Suppressor macrophage treated with lipopolysaccharide for 4 hours (primary cell): ENCODE results near the gene ANKRD28.
"Not testable (repeated sequence)": the region's sequence is repeated elsewhere in the genome, so short reads cannot be mapped to it uniquely, and the experiment has no call there.

Experiments
- DNase-seq: peaks from one replicate; pipeline ENCODE4 v3.0.0-alpha.2; 2020

ANKRD28 gene

DNA sequence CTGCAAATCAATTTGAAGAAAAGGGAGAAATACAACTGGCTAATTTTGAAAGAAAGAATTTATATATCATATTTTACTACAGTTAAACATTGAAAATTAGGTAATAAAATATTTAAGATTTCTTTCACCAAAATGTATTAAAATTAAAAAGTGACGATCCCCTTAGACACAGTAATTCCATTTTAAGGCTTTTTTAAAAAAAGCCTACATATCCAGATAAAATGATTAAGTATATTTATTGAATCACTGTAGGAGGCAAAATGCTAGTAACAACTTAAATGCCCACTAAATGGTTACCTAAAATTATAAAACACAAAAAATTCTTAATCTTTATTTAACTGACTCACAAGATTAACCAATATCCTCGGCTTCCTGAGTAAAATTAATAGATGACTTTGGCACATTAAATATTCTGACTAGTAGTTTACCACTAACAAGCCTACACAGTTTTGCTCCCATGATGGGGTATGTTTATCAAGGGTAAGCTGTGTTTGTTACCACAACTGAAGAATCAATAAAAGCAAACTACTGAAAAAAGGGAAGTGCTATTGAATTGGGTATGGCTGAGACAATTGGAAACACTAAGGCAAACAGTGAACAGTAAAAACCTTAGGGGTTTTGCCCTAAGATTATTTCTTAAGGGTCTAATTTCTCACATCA is 28.4 kb downstream of the ANKRD28 start:
- no peak for DNase-seq

DNA sequence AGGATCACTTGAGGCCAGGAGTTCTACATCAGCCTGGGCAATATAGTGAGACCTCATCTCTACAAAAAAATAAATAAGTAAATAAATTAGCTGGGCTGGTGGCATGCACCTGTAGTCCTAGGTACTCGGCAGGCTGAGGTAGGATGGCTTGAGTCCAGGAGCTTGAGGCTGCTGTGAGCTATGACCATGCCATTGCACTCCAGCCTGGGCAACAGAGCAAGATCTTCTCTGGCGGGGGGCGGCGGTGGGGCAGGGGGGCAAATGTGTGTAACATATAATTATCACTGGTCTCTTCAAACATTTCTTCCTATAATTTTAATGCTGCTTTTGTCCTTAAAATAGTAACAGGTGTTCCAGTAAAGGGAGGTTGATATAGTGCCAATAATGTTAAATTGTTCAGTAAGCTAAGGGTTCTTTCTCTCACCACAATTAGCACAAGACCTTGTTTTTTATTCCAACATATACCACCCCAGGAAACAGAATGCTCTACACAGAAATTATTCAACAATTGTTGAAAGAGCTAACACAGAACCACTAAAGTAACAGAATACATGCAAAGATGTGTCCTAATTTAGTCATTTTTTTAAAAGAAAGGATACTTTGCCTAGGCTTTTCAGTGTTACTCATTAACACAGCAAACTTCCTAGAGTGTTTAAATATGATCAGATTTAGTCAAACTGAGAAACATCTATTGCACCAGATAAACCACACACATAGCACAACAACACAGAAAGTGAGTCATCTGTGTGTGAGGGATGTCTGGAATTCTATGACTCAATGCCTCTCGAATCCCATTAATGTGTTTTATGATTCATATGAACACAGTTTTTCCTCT is 29.1 kb downstream of the ANKRD28 start:
- peak; percentile 90 for DNase-seq

DNA sequence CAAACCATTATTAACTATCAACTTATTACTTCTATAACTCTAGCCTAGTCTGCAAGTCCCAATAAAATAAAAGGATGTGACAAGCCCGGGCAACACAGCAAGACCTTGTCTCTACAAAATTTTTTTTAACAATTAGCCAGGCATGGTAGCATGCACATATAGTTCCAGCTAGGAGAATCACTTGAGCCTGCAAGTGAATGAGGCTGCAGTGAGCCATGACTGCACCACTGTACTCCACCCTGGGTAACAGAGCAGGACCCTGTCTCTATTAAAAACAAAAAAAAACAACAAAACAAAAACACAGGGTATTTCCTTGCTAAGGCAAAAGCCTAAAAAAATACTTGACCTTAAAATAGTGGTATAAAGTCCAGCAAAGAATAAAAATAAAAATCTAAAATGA is 31.4 kb downstream of the ANKRD28 start:
- DNase-seq, result no peak

DNA sequence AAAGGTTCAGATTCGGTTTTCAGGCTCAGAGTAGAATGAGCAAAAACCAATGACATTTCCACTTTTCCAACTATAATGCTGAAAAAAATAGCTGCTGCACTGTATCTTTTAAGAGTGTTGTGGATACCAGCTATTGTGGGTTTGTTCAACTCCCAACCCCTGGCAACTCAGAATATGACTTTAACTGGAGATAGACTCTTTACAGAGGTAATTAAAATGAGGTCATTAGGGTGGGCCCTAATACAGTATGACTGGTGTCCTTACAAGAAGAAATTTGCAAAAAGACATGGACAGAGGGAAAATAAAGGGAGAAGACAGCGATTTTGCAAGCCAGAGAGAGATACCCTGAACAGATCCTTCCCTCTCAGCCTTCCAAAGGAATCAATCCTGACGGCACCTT is 39.5 kb downstream of the ANKRD28 start:
- no peak for DNase-seq

DNA sequence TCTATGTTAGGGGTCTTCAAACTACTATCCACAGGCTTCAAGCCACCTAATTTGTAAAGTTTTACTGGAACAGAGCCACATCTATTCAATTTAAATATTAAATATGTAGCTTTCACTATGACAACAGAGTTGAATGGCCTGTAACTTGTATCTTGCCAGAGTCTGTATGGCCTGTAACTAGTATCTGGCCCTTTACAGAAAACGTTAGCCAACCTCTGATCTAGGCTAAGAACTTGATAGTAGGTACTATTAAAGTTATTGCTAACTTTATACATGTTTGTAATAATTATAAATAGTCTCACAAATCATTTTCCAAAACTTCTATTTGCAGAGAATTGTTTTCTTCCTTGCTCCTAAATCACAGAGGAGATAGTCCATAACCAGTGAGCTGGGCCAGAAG is 40.0 kb downstream of the ANKRD28 start:
- no peak for DNase-seq

DNA sequence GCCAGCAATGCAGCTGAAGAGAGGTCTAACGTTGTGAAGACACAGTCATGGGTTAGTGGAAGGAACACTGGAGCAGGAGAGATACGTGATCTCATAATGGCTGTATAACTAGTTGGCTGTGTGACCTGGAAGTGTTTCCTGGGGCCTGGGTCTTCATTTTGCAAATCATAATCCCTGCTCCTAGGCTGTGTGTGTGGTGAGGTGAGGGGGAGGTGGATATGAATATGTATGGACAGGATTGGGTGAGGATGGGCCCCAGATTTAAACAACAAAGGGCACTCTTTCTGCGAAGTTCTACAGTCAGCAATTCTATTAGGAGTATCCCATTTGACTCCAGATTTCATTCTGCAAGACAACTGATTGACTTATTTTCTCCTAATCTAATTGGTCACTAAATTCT is 41.3 kb downstream of the ANKRD28 start:
- DNase-seq, result no peak

DNA sequence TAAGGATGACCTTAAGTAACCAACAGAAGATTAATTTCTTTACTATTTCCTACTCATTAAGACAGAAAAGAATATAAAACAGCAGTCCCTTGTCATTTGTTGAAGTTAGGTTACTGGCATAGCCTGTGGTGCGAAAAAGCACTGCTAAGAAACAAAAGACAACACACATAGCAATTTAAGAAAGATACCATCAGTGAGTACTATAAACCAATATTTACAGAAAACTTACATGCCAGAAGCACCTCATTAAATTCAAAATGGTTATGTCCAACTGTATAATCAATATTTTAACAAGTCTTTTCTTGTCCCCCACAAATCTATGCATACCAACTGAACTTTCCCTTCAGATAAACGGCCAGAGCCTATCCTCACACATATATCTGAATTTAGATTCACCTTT is 42.0 kb downstream of the ANKRD28 start:
- no peak for DNase-seq

DNA sequence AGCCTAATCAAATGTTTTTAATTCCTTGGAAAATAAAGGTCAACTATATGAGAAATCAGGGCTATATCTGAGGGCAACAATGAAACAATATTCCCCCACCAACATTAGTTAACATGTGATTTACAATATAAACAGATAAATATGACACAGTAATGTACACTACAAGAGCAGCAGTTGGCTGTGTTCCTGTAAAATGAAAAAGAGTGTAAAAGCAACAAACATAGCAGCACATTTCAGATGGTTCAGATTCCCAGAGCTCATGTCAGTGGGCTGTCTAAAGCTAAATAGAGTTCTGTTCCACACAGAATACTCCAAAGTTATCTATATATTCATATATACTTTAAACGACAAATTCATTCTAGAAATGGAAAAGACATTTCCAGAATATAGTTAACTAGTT is 42.6 kb downstream of the ANKRD28 start:
- no peak for DNase-seq

DNA sequence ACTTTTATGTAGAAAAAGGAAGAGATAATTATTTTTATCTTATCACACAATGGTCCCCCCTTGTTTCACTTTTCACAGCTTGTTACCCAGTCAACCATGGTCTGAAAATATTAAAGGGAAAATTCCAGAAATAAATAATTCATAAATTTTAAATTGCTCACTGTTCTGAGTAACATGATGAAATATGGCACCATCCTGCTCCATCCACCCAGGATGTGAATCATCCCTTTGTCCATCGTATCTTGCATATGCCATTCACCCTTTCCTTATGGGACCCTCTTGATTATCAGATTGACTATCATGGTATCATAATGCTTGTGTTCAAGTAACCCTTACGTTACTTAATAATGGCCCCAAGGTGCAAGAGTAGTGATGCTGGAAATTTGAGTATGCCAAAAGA is 43.7 kb downstream of the ANKRD28 start:
- DNase-seq, result no peak

DNA sequence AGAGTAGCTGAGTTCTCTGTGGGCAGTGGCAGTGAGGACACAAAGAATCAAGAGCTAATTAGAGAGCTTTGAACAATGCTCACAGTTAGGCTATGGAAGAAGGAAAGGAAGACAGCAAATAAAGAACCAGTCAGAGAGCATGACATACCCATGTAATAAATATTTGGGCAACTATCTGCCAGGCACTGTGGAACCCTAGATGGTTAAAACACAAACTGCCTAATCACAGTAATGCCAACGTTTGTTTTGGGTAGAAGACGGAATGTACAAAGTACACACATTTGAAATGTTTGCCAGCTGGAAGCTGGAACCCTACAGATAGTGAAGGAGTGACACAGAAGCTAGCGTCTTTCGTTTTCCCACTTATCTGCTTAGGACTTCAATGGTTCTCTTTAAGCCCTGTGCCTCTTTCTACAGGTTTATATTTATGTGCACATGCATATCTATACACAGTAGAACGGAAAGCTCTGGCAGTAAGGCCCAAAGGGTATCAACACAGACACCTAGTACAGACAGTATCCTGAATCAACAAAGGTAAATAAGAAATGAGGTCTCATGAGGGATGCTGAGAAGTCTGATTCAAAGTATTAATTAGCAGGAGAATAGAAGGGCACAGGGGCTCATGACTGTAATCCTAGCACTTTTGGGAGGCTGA is 44.6 kb downstream of the ANKRD28 start:
- no peak for DNase-seq

DNA sequence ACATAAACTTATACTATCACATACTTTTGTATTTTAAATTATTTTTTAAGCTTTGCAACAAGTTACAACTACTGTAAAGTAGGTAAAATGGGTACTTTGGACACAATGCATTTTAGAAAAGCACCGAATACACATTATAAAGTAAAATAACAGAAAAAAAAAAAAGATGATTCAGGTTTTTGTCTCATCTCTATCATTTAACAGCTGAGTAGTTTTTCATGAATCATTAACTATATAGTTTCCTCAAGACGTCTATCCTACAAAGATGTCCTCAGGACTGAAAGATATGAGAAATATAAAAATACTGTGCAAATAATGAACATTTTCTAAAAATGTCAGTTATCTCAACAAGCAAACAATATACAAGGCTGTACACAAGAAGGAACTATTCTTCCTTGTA is 46.9 kb downstream of the ANKRD28 start:
- DNase-seq, result no peak

DNA sequence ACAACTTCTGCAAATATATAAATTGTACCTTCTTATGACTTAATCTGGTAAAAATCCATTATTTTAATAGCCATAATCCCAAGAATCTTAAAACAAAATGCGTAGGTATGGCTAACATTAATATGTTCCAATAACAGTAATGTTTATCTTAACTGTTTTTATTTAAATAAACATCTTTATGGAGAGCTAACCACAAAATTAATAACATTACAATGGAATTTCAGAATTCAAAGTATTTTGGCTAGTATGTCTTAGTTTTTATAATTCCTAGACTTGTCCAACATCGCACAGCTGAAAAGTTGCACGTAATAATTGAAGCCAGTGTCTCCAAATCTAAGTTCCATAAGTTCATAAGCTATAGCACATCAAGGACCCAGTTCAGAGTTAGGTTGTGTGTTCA is 47.6 kb downstream of the ANKRD28 start:
- DNase-seq, result no peak

DNA sequence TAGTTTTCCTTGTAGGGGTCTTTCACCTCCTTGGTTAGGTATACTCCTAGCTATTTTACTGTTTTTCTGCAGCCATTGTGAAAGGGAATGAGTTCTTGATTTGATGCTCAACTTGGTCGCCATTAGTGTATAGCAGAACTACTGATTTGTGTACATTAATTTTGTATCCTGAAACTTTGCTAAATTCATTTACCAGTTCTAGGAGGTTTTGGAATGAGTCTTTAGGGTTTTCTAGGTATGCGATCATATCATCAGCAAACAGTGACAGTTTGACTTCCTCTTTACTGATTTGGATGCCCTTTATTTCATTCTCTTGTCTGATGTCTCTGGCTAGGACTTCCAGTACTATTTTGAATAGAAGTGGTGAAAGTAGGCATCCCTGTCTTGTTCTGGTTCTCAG is 51.9 kb downstream of the ANKRD28 start:
- DNase-seq, result not testable (repeated sequence)

DNA sequence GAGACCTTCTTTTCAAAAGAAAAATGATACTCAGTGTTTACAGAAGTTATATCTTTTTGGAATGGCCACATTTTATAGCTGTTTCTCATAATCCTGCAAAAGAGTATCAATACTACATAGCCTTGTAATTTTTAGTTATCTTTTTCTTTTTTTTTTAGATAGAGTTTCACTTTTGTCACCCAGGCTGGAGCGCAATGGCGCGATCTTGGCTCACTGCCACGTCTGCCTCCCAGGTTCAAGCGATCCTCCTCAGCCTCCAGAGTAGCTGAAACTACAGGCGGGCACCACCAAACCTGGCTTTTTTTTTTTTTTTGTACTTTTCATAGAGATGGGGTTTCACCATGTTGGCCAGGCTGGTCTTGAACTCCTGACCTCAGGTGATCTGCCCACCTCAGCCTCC is 53.6 kb downstream of the ANKRD28 start:
- DNase-seq, result no peak

DNA sequence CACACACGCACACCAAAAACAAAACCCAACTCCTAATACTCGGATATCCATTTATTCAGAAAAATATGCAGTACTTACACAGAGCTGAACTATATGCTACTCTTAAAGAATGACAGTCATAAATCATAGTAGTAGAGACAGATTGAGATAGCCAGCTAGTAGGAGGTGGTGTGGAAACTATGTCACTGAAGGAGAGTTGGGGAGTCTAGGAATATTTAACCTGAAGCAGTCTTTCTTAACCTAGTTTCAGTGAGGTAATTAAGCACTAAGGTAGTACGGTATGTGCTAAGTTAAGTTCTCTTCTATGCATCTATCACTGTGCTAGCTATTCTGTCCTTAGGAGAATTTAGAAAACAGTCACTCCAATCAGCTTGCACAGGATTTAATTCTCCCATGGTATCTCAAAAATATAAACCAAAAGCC is 54.2 kb downstream of the ANKRD28 start:
- DNase-seq, result no peak

DNA sequence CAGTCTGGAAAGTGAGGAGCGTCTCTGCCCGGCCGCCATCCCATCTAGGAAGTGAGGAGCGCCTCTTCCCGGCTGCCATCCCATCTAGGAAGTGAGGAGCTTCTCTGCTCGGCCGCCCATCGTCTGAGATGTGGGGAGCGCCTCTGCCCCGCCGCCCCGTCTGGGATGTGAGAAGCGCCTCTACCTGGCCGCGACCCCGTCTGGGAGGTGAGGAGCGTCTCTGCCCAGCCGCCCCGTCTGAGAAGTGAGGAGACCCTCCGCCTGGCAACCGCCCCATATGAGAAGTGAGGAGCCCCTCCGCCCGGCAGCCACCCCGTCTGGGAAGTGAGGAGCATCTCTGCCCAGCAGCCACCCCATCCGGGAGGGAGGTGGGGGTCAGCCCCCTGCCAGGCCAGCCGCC is 55.5 kb downstream of the ANKRD28 start:
- DNase-seq, result not testable (repeated sequence)

DNA sequence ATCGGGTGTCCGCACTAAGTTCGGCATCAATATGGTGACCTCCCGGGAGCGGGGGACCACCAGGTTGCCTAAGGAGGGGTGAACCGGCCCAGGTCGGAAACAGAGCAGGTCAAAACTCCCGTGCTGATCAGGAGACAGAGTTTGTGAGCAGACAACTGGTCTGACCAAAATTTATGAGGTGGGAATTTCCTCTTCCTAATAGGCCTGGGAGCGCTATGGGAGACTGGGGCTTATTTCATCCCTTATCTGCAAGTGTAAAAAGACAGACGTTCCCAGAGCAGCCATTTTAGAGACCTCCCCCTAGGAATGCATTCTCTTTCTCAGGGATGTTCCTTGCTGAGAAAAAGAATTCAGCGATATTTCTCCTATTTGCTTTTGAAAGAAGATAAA is 59.2 kb downstream of the ANKRD28 start:
- not testable (repeated sequence) for DNase-seq

DNA sequence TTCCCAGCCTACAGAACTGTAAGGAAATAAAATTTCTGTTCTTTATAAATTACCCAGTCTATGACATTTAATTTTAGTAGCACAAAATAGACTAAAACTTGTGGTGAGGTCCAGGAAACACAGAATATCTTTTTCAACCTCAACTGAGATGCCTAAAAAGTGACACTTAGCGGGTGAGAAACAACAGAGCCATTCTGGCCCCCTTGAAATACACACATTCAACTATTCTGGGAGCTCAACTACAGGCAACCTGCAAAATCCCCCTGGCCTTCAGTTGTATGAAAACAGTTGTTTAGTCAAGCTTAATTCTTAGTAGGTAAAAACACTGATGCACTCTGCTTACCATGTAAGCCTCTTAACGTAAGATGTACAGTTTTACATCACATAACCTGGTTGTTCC is 66.8 kb downstream of the ANKRD28 start:
- no peak for DNase-seq

DNA sequence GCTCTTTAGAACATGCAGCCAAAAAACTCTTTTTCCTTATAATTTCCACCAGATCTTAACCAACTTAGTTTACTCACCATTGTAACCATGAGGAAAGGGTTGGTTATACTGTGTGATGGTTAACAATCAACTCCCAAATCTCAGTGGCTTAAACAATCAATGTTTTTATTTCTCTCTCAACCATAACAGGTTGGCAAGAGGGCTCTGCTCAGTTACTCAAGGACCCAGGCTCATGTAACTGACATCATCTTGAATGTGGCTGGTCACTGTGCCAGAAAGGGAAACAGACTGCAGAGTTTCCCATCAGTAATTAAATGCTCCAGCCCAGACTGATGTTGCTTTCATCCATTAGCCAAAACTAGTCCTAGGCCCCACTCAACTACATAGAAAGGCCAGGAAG is 69.0 kb downstream of the ANKRD28 start:
- no peak for DNase-seq

DNA sequence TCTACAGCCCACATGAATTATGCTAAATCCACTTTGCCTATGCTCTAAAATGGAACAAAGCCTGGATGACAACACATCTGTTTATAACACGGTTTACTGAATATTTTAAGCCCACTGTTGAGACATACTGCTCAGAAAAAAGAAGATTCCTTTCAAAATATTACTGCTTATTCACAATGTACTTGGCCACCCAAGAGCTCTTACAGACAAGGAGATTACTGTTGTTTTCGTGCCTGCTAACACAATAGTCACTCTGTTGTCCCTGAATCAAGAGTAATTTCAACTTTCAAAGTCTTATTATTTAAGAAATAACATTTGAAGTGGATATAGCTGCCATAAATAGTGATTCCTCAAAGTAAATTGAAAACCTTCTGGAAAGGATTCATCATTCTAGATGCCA is 70.9 kb downstream of the ANKRD28 start:
- no peak for DNase-seq

DNA sequence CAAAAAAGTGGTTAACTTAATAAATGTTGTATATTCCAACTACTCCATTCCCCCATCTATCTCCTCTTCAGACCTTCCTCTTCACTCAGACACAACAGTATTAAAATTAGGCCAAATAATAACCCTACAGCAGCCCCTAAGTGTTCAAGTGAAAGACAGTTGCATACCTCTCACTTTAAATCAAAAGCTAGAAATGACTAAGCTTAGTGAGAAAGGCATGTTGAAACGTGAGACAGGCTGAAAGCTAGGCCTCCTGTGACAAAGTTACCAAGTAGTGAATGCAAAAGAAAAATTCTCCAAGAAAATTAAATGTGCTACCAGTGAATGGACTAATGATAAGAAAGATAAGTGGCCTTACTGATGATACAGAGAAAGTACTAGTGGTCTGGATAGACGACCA is 71.7 kb downstream of the ANKRD28 start:
- DNase-seq, result no peak

DNA sequence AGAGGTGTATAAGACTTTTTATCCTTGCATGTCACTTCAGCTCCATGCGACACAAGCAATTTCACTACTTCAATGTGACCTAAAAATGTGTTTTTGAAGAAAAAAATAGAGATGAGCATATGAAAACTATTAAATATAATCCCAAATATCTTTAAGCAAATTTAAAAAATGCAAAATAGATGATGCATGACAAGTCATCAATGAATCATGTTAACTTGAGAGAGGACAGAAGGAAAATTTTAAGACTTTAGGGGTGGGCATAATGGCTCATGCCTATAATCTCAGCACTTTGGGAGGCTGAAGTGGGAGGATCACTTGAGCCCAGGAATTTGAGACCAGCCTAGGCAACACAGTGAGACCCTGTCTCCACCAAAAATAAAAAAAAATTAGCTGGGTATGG is 73.3 kb downstream of the ANKRD28 start:
- no peak for DNase-seq

DNA sequence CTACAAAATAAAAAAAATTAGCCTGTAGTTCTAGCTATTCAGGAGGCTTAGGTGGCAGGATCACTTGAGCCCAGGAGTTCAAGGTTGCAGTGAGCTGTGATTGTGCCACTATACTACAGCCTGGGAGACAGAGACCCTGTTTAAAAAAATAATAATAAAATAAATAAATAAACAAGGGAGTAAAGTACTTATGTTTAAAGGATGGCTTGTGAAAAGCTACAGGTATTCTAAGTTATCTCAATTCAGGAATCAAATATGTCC is 74.2 kb downstream of the ANKRD28 start:
- DNase-seq, result no peak

DNA sequence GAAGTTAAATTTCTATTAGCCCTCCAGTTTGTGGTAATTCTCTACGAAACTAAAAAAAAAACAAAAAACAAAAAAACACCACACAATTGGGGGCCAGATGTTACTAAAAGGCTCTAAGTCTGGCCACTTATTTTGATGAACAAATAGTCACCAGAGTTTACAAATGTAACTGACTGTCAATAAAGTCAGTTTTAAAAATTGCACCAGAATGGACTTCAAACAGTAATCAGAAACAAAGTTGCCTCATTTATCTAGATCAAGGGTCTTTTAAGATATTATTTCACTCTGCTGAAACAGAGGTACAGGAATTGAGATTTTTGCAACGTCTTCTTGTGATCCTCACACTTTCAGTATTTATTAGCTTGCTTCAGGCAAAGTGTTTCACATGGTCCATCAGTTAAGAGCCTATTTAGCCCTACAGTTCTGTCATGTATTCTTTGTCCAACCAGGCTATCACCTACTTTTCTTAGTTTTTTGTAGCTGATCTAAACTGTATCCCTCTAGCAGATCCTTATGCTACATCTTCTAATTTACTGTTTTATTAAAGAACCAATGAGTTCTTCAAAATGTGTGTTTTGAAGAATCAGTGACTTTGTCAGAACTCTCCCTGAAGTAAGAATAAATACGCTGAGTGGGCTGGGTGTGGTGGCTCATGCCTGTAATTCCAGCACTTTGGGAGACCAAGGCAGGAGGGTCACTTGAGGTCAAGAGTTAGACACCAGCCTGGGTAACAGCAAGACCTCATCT is 74.7 kb downstream of the ANKRD28 start:
- DNase-seq, result no peak
